Activated effector memory CD4-positive, alpha-beta T cell treated with anti-CD3 and anti-CD28 coated beads, Interleukin-2, amount 50 U/mL, for 16 hours (primary cell): ENCODE data around the gene ABHD17A.

Experiments
- DNase-seq: peaks from one replicate; pipeline ENCODE4 v3.0.0-alpha.2; 2020

Gene ABHD17A

DNA sequence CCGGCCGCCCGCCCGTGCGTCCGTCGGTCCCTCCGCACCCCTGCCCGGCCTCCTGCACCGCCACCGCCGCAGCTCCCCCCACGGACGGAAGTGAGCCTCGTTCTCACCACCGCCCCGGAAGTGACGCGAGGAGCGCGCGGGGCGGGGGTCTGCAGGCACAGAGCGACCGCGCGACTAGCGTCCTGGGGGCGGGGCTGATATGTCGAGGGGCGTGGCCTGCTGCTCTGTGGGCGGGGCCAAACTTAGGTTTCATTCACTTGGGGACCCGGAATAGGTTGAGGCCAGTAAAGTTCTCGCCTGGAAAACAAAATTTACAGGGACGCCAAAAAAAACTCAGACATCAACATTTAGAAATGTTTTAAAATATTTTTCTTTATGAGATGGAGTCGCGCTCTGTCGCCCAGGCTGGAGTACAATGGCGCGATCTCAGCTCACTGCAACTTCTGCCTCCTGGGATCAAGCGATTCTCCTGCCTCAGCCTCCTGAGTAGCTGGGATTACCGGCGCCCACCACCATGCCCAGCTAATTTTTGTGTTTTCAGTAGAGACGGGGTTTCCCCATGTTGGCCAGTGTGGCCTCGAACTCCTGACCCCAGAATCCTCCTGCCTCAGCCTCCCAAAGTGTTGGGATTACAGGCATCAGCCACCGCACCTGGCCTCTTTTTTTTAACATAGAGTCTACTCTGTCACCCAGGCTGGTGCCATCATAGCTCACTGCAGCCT is at the start of gene ABHD17A:
ABHD17A (minus strand) TSS at position 99 of the 722 bp plus-strand sequence. CDS start 3,930 bp downstream, outside the sequence.
- DNase-seq = peak; percentile 98

DNA sequence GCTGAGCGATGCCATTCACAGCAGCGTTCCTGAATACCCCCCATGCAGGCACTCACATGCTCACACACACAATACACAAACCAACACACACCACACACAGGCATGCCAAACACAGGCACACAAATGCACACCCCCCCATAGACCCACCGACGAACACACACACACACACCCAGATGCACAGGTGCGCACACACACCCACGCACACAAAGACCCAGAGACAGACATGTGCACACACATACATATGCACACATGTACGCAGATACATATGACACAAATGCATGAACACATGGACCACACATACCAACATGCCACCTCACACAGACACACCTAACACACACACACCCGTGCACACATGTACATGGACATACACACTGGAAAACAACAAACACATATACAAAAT is 48.6 kb upstream of the ABHD17A start:
- DNase-seq = no peak

DNA sequence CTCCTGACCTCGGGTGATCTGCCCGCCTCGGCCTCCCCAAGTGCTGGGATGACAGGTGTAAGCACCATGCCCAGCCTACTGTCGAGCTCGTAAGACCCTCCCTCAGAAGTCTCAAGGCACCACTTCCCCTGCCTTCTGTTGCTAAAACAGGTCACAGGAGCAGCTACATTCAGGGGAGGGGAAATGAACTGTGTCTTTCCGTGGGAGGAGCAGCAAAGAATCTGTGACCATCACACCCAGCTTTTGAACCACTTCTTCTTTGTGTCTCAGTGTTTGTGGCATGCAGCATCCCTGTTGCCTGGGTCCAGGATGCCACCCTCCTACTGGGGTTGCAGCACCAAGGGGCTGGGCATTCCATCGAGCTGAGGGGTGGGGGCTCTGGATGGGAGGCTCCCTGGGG is 47.9 kb upstream of the ABHD17A start:
- no peak for DNase-seq

DNA sequence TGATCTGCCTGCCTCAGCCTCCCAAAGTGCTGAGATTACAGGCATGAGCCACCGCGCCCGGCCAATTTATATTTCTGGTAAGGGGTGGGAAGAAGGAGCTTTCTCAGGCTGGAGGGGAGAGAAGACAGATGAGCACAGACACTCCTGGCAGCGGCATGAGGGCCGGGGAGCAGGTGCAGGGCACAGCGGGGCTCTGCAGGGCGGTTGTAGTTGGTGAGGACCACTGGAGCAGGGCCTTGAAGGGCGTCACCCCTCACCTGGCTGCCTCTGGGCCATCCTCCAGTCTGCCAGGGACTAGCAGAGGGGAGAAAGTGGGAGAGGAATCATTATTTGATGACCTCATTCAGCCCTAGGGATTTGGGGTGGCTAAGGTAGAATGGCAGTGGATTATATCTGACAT is 47.1 kb upstream of the ABHD17A start:
- DNase-seq = no peak

DNA sequence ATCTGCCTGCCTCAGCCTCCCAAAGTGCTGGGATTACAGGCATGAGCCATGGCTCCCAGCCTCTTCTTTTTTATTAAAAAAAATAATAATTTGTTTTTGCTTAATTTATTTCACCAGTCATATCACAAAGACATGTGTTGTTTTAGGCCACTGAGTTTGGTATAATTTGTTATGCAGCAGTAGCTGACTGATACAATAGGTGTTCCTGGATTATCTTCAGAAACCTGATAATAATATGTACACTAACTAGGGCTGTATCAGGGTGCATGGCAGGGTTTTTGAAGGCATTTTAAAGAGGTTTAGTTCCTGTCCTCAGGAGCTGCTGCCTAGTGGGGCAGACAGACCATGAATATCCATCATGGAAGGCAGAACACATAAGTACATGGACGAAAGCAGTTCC is 46.1 kb upstream of the ABHD17A start:
- no peak for DNase-seq

DNA sequence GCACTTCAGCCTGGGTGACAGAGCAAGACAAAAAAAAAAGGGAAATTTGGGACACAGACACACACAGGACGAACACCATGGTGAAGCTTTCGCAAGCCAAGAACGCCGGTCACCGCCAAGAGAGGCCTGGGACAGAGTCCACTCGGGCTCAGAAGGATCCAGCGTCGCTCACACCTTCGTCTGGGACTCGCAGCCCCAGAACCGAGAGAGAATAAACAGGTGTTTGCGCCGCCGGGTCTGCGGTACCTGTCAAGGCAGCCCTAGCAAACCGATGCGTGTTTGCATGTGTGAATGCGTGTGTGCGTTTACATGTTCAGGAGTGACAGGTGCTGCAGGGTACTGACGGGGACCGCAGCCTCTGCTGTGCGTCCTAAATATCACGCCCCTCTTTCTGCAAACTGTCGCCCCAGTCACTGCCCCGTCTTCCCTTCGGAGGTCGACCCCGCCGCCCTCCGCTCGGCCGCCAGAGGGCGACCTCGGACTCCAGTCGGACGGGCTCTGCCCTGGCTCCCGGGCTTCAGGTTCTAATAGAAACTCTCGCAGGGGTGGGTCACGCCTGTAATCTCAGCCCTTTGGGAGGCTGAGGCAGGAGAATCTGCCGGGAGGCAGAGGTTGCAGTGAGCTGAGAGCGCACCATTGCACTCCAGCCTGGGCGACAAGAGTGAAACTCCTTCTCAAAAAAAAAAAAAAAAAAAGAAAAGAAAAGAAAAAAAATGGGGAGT is 43.9 kb upstream of the ABHD17A start:
- DNase-seq = peak; percentile 92

DNA sequence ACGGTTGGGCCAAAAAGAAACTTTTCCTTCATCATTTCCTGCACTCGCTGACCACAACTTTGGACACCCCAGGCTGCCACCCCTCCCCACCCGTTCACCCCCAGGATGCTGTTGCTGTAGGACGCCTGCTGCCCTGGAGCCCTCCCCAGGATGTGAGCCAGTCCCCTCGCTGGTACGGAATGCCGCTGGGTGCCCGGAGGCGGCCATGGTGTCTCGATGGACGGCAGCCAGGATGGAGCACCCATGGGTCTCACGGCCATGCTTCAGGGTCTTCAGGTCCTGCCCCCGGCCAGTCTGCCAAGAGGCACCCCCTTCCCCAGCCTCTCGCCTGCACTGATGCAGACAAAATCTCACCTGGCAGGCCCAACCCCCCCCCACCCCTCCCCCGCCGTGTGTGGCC is 40.2 kb upstream of the ABHD17A start:
- DNase-seq = no peak

DNA sequence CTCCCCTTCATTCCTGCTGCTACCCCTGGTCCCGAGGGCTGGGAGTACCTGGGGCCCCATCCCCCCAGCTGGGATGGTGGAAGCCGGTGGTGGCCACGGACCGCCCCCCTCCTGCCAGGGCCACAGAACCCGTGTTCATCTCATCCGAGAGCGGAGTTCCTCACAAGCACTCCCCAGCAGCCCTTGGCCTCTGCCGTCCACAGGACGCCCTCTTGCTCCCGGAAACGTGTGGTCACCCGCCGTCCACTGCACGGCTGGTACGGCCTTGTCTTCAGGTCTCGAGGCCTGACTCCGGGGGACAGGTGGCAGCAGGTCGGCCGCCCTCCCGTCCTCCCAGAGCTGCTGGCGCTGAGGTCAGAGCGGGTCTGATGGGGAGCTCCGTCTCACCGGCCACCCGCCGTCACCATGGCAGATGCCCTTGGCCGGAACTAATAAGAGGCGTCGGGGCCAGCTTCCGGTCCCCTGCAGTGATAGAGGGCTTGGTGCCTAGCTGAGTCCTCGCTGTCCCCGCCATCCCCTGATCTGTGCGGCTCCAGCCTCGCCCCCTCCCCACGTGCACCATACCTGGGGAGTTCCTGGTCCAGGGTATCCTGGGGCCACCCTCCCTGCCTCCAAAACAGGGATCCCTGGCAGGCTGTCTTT is 39.1 kb upstream of the ABHD17A start:
- no peak for DNase-seq

DNA sequence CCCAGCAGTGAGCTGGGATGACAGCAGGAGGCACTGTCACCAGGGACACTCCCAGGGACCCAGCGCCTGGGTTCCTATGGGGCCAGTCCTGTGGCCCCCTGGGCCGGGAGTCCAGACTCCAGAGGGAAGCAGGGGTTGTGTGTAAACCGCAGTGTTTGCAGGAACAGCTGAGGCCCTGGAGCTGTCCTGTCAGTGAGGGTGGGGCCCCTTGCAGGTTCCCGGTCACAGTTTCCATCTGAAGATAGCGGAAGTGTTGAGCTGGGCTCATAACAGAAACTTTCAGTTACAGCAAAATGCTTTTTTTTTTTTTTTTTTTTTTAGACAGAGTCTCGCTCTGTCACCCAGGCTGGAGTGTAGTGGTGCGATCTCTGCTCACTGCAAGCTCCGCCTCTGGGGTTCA is 38.0 kb upstream of the ABHD17A start:
- DNase-seq = peak; percentile 80

DNA sequence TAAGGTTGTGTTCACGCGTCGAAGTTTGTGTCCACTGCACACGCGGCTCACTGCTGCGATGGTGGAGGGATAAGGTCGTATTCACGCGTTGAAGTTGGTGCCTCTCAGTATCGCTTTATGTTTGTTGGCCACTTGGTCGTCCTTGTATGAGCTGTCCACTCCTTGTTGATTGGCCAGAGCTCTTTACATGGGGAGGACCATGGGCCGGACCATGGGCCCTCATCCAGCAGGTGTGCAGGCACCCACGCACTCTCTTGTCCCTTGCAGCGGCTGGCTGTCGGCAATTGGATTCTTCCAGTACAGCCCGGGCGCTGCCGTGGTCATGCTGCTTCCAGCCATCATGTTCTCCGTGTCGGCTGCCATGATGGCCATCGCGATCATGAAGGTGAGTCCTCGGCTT is 37.5 kb upstream of the ABHD17A start:
- no peak for DNase-seq

DNA sequence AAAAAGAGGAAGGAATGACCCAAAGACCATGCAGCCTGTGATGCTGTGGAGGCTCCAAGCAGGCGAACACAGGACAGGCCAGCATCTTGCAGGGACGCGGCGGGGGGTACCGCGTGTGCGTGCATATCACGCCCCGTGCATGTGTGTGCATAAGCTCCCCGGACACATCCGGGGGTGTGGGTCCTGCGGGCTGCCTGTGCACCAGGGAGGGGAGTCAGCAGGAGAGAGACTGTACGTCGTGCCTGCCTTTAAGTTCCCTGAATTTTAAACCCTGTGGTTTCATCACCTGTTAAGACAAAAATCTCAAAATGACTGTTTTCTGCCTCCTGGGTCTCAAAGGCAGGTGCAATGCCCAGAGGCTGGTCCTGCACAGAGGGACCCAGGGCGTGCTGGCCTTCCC is 36.5 kb upstream of the ABHD17A start:
- no peak for DNase-seq

DNA sequence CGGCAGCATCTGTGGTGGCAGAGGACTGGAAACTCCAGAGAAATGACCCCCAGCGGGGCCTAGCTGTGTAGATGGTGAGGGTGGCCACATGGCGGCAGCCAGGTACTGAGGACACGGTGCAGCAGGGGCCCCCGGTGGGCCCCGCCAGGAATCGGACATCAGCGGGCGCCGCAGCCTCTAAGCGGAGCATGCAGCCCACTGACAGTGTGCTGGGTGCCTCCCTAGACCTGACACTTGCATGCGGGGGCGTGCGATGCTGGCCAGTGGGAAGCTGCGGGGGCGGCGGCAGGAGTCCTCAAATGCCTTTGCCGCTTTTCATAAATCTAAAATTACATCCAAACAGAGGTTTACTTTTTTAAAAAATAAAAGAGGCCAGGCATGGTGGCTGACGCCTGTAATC is 36.0 kb upstream of the ABHD17A start:
- DNase-seq = no peak

DNA sequence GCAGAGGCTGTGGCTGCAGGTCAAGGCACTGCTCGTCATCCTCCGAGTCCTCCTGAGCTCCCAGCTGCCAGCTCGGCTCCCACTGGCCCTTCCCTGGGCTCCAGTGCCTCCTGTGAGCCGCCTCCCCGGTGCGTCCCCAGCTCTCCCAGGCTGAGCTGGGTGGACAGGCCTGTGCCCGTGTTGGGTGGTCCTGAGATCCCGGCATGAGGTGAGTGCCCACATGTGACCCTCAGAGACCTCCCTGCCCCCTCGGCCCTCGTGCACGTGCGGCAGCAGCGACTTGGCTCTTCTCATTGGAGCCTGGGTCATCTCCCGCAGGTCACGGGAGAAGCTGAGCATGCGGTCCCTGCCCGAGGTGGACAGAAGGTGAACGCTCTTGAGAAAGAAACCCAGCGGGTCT is 35.3 kb upstream of the ABHD17A start:
- no peak for DNase-seq

DNA sequence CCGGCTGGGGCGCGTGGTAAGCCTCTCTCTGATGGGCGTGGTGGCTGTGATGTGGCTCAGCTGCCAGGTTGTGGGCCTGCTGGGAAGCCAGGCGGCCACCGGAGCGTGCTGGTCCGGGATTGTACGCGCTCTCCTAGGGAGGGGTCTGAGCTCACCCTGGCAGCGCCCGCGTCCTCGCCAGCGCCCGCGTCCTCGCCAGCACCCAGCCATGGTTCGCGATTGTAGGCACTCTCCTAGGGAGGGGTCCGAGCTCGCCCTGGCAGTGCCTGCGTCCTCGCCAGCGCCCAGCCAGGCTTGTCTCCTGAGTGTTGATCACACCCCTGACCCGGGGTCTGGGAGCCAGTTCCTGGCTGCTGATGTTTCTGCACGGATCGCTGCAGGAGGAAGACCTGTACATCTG is 33.7 kb upstream of the ABHD17A start:
- no peak for DNase-seq

DNA sequence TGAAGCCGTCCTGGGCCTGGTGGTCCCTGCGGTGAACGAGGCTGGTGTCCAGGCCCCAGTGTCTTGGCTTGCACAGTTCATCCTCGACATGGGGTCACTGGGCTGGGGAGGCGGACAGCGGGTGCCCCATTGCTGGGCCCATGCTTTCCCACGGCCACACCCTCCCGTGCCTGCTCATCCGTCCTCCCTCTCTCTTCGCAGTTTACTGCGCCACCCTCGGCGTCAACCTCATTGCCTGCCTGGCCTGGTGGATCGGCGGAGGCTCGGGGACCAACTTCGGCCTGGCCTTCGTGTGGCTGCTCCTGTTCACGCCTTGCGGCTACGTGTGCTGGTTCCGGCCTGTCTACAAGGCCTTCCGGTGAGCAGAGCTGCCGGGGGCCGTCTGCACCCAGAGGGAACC is 32.6 kb upstream of the ABHD17A start:
- DNase-seq = no peak

DNA sequence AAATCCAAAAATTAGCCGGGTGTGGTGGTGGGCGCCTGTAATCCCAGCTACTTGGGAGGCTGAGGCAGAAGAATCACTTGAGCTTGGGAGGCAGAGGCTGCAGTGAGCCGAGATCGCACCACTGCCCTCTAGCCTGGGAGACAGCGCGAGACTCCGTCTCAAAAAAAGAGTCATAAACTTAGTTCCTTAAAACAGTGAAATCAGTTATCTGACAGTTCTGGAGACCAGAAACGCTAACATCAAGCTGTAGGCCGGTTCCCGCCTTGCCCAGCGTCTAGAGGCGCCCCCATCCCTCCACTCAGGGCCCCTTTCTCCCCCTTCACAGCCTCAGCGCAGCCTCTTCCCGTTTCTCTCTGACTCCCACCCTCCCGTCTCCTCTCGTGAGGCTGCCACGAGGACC is 31.9 kb upstream of the ABHD17A start:
- DNase-seq = no peak

DNA sequence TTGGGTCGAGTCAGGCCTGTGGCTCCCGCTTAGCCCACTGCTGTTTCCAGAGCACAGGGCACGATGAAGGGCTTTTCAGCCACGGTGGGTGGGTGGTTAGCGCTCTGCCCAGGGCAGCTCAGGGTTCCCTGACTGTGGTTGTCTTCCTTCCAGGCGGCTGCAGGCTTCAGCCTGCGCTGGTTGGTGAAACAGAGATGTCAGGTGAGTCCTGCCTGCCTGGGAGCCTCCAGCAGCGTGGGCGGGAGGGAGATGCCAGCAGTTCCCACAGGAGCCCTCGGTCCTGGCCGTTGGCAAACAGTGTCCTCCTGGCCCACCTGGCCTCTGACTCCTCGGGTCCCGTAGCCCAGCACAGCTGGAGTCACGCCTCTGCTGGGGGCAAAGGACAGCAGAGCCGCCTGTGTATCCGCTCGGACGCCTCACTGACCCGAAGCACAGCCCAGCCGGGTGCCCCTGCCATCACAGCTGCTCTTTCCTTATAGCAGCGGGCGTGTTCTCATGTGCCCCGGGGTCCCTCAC is 29.6 kb upstream of the ABHD17A start:
- DNase-seq = no peak

DNA sequence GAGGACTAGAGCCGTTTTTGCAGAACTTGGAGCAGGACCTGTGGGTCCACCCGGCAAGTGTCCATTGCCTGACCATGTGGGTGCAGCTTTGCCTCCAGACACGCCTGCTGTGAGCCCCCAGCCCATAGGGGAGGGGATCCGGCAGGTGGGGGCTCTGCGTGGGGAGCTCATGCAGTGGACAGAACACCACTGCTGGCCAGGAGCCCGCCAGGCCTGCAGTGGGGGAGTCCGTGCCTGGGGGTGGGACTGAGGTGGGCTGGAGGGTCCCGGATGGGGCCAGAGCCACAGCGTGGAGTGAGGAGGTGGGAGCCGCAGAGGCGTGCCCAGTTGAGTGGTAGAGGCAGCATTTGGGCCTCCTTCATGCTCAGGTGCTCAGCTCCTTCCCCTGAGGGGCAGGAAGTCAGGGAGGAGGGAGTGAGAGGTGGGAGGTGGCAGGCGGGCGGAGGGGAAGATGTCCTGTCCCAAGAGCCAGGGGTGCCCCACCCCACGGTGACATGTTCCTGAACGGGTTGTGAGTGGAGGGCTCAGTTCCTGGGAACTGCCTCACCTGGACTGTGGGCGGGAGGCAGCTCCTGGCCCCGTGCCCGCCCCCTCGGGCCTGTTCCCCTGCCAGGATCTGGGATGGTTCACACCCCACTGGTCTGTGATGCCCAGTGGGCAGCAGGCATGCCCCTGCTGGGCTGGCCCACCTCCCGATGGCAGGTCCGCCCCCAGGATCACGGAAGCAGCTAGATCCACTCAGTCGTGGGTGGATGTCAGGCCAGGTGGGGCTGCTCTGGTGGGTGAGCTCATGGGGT is 28.7 kb upstream of the ABHD17A start:
- no peak for DNase-seq

DNA sequence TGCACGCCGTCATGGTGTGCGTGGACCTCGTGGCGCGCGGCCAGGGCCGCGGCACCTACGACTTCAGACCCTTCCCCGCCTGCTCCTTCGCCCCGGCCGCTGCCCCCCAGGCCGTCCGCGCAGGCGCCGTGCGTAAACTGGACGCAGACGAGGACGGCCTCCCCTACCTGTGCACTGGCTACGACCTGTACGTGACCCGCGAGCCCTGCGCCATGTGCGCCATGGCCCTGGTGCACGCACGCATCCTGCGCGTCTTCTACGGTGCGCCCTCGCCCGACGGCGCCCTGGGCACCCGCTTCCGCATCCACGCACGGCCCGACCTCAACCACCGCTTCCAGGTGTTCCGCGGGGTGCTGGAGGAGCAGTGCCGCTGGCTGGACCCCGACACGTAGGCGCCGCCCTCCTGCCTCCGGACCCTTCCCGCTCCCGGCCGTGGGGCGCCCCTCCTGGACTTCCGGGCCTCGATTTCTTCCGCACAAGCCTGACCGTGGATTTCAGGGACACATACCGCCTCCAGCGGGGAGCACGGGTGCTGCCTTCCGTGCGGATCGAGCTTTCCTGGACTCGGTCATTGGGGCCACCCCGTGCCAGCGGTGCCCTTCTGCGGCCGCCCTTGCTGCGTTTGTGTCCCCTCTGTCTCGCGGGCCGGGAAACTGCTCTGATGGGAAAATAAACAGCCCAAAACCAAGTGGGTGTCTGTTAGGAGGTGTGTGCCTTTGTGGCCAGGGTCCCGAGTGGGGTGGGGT is 27.6 kb upstream of the ABHD17A start:
- DNase-seq = no peak

DNA sequence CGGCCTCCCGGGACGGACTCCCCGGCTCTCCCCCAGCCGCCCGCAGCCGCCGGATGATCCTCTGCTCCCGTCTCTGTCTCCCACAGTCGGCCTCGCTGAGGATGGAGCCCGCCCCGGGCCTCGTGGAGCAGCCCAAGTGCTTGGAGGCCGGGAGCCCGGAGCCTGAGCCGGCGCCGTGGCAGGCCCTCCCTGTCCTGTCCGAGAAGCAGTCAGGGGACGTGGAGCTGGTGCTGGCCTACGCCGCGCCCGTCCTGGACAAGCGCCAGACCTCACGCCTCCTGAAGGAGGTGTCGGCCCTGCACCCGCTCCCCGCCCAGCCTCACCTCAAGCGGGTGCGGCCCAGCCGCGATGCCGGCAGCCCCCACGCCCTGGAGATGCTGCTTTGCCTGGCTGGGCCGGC is 26.7 kb upstream of the ABHD17A start:
- no peak for DNase-seq

DNA sequence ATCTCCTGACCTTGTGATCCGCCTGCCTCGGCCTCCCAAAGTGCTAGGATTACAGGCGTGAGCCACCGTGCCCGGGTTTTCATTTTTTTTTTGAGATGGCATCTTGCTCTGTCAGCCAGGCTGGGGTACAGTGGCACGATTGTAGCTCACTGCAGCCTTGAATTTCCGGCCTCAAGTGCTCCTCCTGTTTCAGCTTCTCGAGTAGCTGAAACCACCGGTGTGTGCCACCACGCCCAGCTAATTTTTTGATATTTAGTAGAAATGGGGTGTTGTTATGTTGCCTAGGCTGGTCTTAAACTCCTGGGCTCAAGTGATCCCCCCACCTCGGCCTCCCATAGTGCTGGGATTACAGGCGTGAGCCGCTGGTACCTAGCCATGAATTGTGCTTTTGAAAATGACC is 25.8 kb upstream of the ABHD17A start:
- DNase-seq = no peak

DNA sequence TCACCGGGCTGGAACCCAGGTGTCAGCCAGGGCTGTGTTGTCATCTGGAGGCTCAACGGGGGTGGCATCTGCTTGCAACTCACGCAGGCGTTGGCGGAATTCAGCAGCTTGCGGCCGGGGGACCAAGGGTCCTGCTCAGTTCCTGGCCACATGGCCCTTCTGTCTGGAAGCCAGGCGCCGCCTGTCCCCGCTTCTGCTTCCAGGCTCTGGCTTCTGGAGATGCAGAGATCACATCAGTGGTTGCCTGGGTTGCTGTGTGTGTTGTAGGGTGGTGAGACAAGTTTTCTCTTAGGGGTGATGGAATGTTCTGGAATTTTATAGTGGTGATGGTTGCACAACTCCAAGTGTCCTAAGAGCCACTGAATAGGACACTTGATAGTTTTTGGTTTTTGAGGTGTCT is 24.9 kb upstream of the ABHD17A start:
- DNase-seq = no peak

DNA sequence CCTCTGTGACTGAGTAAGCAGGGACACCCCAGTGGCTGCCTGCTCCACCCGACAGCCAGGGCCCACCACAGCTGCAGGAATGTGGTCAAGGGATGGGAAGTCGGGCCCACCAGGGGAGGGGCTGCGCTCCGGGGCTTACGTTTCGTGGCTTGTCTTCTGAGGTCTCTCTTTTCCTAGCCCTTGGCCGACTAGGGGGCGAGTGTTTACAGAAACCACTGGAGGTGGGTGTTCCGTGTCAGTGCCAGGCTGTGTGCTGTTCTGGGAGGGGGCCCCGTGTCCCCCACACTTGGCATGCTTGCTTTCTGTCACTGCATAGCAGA is 24.4 kb upstream of the ABHD17A start:
- no peak for DNase-seq
